ENCODE results near the gene CAMK1D. TPM values are rescaled to one million over a fixed set of nuclear protein-coding genes. Genes with fewer than 3 reads are reported as not detected.

CAMK1D gene
- total RNA-seq, 3 donors from 2014 or later (not counting 1 experiment from before 2014, with no cell fraction given): 44.2 to 56.4 (median 49.7) TPM

DNA sequence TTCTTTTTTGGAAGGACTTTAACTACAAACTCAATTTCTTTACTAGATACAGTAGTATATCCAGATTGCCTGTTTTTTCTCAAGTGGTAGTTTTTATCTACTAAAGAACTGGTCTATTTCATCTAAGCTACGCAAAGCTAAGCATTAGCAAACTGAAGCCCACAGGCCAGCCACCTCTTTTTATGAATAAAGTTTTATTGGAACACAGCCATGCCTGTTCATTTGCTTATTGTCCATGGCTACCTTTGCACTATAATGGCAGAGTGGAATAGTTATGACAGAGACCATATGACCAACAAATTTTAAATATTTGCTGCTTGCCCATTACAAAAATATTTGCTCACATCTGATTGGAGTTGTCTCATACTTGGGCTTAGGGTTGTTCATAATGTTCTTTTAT lies 168.7 kb downstream of the CAMK1D start:
- Mint-ChIP-seq H3K4me3 (no peak overlapping the region), H3K9me3 (peaks cover 0 to 2% of the 10 kb centered on the region in 2 donors), H3K27ac (no peak overlapping the region), H3K27me3 (ENCODE audit: low read depth in 2 of 2) (no peaks in the 10 kb centered on the region), H3K36me3 (peaks cover 7% of the 10 kb centered on the region), H3K4me1 (peaks cover 35 to 47% of the 10 kb centered on the region in 2 donors)
- ATAC-seq (no peak), DNase-seq (no peak)
- Histone ChIP-seq H3K9me3 (ENCODE audit: control insufficient read depth, insufficient read depth, low read length) (no peaks in the 10 kb centered on the region), H3K27ac (ENCODE audit: low read length) (no peak overlapping the region), H3K27me3 (ENCODE audit: control insufficient read depth, insufficient read depth, low read length) (no peaks in the 10 kb centered on the region), H3K4me3 (ENCODE audit: low read length) (no peak overlapping the region), H3K4me1 (ENCODE audit: control insufficient read depth, insufficient read depth, low read length) (peaks cover 31% of the 10 kb centered on the region), H3K36me3 (ENCODE audit: control insufficient read depth, insufficient read depth, low read length) (no peaks in the 10 kb centered on the region)
- intact Hi-C loops (cut with micrococcal nuclease): loop anchor here (10.0 kb wide), 1 partner anchor 163 kb away; no protein-coding TSS in a partner anchor
- TF ChIP-seq, protein P1, sequence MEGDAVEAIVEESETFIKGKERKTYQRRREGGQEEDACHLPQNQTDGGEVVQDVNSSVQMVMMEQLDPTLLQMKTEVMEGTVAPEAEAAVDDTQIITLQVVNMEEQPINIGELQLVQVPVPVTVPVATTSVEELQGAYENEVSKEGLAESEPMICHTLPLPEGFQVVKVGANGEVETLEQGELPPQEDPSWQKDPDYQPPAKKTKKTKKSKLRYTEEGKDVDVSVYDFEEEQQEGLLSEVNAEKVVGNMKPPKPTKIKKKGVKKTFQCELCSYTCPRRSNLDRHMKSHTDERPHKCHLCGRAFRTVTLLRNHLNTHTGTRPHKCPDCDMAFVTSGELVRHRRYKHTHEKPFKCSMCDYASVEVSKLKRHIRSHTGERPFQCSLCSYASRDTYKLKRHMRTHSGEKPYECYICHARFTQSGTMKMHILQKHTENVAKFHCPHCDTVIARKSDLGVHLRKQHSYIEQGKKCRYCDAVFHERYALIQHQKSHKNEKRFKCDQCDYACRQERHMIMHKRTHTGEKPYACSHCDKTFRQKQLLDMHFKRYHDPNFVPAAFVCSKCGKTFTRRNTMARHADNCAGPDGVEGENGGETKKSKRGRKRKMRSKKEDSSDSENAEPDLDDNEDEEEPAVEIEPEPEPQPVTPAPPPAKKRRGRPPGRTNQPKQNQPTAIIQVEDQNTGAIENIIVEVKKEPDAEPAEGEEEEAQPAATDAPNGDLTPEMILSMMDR (IDR thresholded peaks at IDR 0.05): no peak
- WGBS (ENCODE audit: insufficient coverage): 100% methylated on average over 1 of the region's 1 CpG

DNA sequence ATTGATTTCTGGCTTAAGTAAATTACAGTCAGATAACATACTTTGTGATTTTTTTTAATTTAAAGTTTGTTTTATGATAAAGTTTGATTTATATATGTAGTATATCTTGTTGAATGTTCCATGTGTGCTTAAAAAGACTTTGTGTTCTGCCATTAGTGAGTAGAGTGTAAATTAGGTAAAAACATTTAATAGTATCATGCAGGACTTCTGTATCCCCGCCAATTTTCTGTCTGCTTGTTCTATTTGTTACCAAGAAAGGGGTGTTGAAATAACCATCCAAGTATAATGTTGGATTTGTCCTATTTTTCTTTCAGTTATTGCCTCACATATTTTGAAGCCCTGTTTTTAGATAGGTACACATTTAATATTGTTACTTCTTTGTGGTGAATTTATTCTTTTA lies 172.1 kb downstream of the CAMK1D start:
- Mint-ChIP-seq H3K36me3 (peaks cover 7% of the 10 kb centered on the region), H3K4me1 (peaks cover 16 to 33% of the 10 kb centered on the region in 2 donors), H3K27ac (no peak overlapping the region), H3K4me3 (no peak overlapping the region), H3K27me3 (ENCODE audit: low read depth in 2 of 2) (no peaks in the 10 kb centered on the region), H3K9me3 (peaks cover 0 to 2% of the 10 kb centered on the region in 2 donors)
- no peaks in the 10 kb centered on the region for H3K36me3 ChIP-seq (ENCODE audit: control insufficient read depth, insufficient read depth, low read length)
- H3K27ac ChIP-seq (ENCODE audit: low read length): no peak overlapping the region
- TF ChIP-seq, protein P1 (IDR thresholded peaks at IDR 0.05): no peak
- no peak for ATAC-seq
- no peak for DNase-seq
- intact Hi-C loops (cut with micrococcal nuclease): no loop called here
- no peak overlapping the region for H3K4me3 ChIP-seq (ENCODE audit: low read length)
- no peaks in the 10 kb centered on the region for H3K4me1 ChIP-seq (ENCODE audit: control insufficient read depth, insufficient read depth, low read length)
- no peaks in the 10 kb centered on the region for H3K9me3 ChIP-seq (ENCODE audit: control insufficient read depth, insufficient read depth, low read length)
- WGBS (ENCODE audit: insufficient coverage): 100% methylated on average over 1 of the region's 1 CpG
- no peaks in the 10 kb centered on the region for H3K27me3 ChIP-seq (ENCODE audit: control insufficient read depth, insufficient read depth, low read length)

DNA sequence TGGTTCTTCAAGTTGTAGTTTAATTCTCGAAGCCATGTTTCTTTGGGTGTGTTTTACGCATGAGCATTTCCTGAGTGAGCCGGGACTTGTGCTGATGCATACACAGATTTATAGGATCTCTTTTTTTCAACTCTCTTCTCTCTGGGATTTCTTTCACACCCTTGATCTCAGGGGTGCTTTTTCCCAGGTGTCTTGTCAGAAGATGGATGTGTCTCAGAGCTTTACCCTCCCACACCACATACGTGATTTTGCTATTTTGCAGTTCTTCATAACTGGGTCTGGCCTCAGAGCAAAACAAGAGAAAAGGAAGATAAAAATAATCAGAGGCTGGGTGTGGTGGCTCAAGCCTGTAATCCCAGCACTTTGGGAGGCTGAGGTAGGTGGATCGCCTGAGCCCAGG lies 177.0 kb downstream of the CAMK1D start:
- H3K27ac ChIP-seq (ENCODE audit: low read length): no peak overlapping the region
- Mint-ChIP-seq H3K4me3 (no peak overlapping the region), H3K9me3 (peaks cover 0 to 2% of the 10 kb centered on the region in 2 donors), H3K27me3 (ENCODE audit: low read depth in 2 of 2) (no peaks in the 10 kb centered on the region), H3K36me3 (peaks cover 5% of the 10 kb centered on the region), H3K27ac (no peak overlapping the region), H3K4me1 (peaks cover 20 to 26% of the 10 kb centered on the region in 2 donors)
- no peaks in the 10 kb centered on the region for H3K4me1 ChIP-seq (ENCODE audit: control insufficient read depth, insufficient read depth, low read length)
- no peaks in the 10 kb centered on the region for H3K36me3 ChIP-seq (ENCODE audit: control insufficient read depth, insufficient read depth, low read length)
- no peaks in the 10 kb centered on the region for H3K27me3 ChIP-seq (ENCODE audit: control insufficient read depth, insufficient read depth, low read length)
- no peaks in the 10 kb centered on the region for H3K9me3 ChIP-seq (ENCODE audit: control insufficient read depth, insufficient read depth, low read length)
- WGBS (ENCODE audit: insufficient coverage): 98% methylated on average over 4 of the region's 5 CpGs
- no peak for DNase-seq
- H3K4me3 ChIP-seq (ENCODE audit: low read length): no peak overlapping the region
- TF ChIP-seq, protein P1 (IDR thresholded peaks at IDR 0.05): no peak
- intact Hi-C loops (cut with micrococcal nuclease): no loop called here
- ATAC-seq: no peak

DNA sequence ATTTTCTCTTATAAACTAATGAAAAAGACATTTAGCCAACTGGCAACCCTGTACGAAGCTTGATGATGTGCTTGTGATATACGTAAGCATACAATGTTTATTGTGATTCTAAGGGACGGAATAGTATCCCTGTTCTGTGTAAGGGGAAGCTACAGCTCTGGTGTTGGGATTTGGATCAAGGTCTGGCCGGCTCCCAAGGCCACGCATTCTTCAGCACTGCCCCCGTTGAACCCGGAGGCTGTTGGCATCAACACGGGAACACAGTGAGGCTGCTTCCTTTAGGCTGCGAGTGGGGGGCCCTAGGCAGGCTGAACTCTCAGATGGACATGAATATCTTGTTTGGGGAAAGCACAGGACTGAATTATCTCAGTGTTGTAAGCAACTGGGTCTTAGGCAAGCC lies 180.6 kb downstream of the CAMK1D start:
- Histone ChIP-seq H3K27ac (ENCODE audit: low read length) (no peak overlapping the region), H3K9me3 (ENCODE audit: control insufficient read depth, insufficient read depth, low read length) (no peaks in the 10 kb centered on the region), H3K4me3 (ENCODE audit: low read length) (no peak overlapping the region), H3K36me3 (ENCODE audit: control insufficient read depth, insufficient read depth, low read length) (no peaks in the 10 kb centered on the region), H3K4me1 (ENCODE audit: control insufficient read depth, insufficient read depth, low read length) (peaks cover 4% of the 10 kb centered on the region), H3K27me3 (ENCODE audit: control insufficient read depth, insufficient read depth, low read length) (no peaks in the 10 kb centered on the region)
- Mint-ChIP-seq H3K9me3 (no peaks in the 10 kb centered on the region), H3K4me3 (no peak overlapping the region), H3K27me3 (ENCODE audit: low read depth in 2 of 2) (no peaks in the 10 kb centered on the region), H3K27ac (no peak overlapping the region), H3K36me3 (no peaks in the 10 kb centered on the region), H3K4me1 (peaks cover 33 to 38% of the 10 kb centered on the region in 2 donors)
- TF ChIP-seq, protein P1 (IDR thresholded peaks at IDR 0.05): no peak
- intact Hi-C loops (cut with micrococcal nuclease): no loop called here
- 98% methylated on average over 9 of the region's 9 CpGs for WGBS (ENCODE audit: insufficient coverage)
- ATAC-seq (no peak), DNase-seq (no peak)
